Adrenal gland (tissue), 5 donors: Measurements from ENCODE around the gene P4HA2.

ENCODE experiments used
- CTCF ChIP-seq, 6 experiments: fragments of 450-650 bp in 4 of 6; fragments of 200-600 bp in 2 of 6; sonication (generic) in 1 of 6; IDR thresholded peaks; 1 replicate in 5 of 6; 2 replicates in 1 of 6; pipeline versions ENCODE4 v1.5.1 to v1.8.0; 2016 to 2021; ENCODE audit warnings: antibody characterized with exemption in 6 of 6, mild to moderate bottlenecking in 2 of 6, moderate library complexity in 1 of 6
- POLR2A ChIP-seq, 2 donors: fragments of 450-650 bp; IDR thresholded peaks; one replicate each; pipeline ENCODE4 v1.6.1; 2017; ENCODE audit warnings: antibody characterized with exemption in 2 of 2, mild to moderate bottlenecking in 2 of 2, moderate library complexity in 1 of 2
- donor health status: DM: no; HTN: no; CAD: no.

DNA sequence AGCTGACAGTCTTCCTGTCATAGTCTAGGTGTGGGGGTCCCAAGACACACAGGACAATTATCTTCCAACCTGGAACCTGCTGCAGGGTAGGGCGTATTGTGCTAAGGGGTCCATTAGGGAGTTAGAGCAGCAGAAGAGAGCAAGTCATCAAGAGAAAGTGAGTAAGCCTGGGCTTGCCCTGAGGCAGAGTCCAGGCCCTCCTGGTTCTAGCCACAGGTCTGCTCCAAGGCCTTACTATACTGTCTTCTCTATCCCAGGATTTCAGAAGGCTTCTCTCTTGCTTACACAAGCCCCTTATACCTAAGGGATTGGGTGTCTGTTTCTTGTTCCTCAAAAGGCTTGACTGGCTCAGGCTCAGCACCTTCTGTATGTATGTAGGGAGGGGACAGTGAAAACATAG lies 7.7 kb downstream of the P4HA2 start:
- no peak for TF ChIP-seq POLR2A (IDR thresholded peaks at IDR 0.05)
- TF ChIP-seq CTCF (IDR thresholded peaks at IDR 0.05) = no peak
